Stimulated activated CD4-positive, alpha-beta T cell treated with anti-CD3 and anti-CD28 coated beads, Interleukin-12 subunit alpha, Interleukin-12 subunit beta, amount 100 ng/mL, for 4 hours (primary cell): ENCODE results near the gene SPIRE1.
"Not testable (repeated sequence)": the region's sequence is repeated elsewhere in the genome, so short reads cannot be mapped to it uniquely, and the experiment has no call there.

Experiments
- DNase-seq: peaks from one replicate; pipeline ENCODE4 v3.0.0-alpha.2; 2020

Gene SPIRE1

DNA sequence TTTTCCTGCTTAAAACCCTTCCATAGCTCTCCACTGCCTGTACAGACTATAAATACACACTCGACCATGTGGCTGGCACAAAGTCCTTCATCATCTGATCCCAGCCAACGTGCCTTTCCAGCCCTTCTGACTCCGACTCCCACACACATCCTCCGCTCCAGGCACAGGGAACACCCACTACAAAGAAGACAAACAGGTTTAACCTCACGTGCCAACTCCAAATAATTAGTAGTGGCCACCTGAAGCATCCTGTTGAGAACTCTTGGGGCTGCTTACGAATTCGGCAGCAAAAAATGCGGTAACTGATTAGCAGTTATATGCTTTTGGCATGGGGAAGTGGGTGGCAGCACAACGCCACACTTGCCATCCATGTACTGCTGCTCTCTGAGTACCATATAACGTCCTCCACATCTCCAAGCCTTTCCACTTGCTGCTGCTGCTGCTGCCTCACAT, 12.1 kb downstream of the SPIRE1 start:
- DNase-seq = no peak

DNA sequence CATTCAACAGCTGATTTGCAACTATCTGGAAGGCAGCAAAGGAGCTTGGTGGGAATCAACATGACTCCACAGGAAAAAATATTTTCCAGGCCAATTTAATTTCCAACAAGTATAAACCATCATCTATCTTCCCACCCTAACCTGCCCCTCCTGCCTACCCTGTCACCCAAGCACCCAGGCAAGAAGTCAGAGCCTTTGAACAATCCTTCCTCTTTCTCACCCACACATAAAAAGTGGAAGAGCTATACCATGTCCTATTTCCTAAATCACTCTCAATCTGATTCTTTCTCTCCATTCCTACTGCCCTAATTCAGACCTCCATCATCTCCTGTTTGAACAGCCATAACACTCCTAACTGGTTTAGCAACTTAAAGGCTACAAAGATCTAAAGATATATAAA, 12.7 kb downstream of the SPIRE1 start:
- no peak for DNase-seq

GRCh38 chr18:12643756-12644155, 14.2 kb downstream of the SPIRE1 start:
- not testable (repeated sequence) for DNase-seq

GRCh38 chr18:12640881-12641200, 17.1 kb downstream of the SPIRE1 start:
- DNase-seq = no peak

- DNase-seq = no peak
Observed at GRCh38 chr18:12639990-12640880, 17.7 kb downstream of the SPIRE1 start.

DNA sequence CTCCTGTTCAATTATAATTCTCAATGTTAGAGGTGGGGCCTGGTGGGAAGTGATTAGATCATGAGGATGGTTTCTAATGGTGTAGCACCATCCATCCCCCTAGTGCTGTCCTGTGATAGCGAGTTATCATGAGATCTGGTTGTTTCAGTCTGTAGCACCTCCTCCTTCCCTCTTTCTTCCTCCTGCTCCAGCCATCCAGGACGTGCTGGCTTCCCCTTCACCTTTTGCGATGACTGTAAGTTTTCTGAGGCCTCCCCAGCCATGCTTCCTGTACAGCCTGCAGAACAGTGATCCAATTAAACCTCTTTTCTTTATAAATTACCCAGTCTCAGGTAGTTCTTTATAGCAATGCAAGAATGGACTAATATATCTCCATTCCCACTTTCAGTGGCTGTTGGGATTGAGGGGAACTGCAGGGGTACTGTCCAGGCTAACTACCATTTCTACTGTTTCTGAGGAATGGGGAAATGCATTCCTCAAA, 19.2 kb downstream of the SPIRE1 start:
- no peak for DNase-seq

- no peak for DNase-seq
Observed at GRCh38 chr18:12637901-12638643, 19.8 kb downstream of the SPIRE1 start.

DNA sequence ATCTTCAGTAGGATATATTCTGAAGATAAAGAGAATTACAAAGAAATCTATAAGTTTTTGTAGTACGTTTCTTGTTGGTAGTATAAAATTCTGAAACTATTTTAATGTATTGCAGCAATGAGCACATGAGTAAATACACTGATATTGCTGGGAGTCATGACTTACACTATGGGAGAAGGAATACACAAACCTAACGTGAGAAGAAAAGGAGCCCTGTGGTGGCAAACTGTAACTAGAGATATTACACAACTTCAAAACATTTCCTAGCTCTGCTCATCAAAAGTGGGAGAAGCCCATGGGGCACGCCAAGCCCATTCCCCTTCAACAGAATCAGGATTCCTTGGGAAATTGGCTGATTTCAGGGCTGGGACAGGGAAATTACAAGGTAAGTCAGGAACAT, 20.5 kb downstream of the SPIRE1 start:
- no peak for DNase-seq

DNA sequence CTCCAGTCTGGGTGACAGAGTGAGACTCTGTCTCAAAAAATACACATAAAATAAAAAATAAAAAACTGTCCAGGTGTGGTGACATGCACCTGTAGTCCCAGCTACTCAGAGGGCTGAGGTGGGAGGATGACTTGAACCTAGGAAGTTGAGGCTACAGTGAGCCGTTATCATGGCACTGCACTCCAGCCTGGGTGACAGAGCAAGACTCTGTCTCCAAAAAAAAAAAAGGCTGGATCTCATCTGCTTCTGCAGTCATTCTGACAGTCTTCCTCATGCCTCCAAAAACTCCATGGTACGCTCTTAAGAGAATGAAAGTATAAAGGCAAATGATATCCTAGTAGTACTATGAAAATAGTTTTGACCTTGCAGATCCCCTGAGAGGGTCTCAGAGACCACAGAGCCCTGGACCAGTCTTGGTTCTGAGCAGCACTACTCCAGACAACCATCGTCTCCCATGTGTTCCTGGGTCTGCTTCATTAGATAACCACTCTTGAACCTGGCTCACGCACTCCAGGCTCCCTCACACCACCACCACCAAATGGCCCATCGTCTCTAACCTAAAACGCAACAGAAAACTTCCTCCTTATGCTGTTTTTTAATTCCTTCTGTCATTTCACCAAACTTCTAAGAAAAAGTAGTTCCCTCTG, 26.0 kb downstream of the SPIRE1 start:
- no peak for DNase-seq

DNA sequence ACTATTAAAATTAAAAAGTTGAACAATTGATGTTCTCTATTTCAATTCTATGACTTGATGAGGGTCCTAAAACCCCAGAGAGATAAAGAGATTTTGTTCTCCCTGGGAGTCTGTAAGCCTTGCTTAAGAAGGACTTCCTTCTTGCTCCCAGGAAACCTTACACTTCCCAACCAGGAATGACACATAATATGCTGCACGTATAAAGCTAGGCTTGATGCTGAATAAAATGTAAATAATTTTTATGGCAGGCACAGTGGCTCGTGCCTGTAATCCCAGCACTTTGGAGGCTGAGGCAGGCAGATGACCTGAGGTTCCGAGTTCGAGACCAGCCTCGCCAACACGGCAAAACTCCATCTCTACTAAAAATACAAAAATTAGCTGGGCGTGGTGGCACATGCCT, 27.8 kb downstream of the SPIRE1 start:
- no peak for DNase-seq

- no peak for DNase-seq
Observed at GRCh38 chr18:12628706-12629702, 28.9 kb downstream of the SPIRE1 start.

DNA sequence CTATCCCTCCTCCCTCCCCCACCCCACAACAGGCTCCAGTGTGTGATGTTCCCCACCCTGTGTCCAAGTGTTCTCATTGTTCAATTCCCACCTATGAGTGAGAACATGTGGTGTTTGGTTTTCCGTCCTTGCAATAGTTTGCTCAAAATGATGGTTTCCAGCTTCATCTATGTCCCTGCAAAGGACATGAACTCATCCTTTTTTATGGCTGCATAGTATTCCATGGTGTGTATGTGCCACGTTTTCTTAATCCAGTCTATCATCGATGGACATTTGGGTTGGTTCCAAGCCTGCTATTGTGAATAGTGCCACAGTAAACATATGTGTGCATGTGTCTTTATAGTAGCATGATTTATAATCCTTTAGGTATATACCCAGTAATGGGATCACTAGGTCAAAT, 30.7 kb downstream of the SPIRE1 start:
- DNase-seq = not testable (repeated sequence)

DNA sequence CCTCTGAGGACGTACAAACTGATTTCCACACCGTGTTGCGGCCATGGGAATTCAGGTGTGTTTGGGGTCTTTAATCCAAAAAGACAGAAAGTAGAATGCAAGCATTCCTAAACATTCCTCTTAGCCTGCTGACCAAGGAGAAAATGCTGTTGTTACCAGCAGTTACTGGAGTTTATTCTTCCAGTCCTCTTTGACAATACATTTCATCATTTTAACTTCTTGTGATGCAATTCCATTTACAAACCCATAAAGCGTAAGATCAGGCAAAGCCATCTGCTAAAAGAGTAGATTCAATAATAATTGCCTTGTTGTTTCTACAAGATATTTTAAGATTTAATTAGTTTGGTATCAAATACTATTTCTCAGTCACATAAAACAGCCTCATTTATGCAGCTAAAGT, 32.7 kb downstream of the SPIRE1 start:
- DNase-seq = no peak

DNA sequence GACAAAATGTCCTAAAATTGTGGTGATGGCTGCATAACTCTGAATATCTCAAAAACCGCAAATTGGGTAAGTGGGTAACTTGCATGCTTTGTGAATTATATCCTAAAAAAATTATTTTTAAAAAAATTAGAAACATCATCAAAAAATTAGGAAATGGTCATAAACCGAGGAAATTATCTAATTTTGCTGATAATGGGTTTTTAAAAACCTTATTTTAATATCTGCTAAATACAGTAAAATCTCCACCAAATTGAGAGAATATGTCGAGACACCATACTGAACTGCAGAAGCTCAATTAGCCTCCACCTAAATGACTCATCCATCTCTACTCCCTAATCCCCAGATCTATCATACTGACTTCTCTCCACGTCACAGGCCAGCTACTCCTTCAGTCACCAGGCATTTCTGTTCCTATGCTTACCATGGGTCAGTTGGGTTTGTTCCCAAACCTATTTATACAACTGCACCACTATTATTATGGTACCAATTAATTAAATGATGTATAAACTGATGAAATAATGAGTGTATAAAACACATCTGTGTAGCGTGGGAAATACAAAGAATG, 36.1 kb downstream of the SPIRE1 start:
- DNase-seq = no peak

DNA sequence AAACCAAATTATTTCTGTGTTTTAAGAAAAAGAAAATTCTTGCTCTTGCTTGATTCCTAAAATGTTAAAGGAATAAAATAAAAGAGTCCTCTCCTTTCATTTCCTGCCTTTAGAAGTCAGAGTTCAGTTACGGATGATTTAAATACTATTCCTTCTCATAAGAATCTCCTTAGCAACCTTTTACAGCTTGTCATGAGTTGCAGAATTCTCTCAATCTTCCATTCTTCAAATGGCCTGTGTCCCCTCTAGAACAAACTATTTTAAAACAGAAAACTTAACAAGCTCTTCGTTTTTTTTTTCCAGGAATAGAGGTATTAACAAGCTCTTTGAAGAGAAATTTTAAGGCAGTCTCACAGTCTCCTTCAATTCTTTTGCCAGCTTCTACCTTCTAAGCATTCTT, 42.2 kb downstream of the SPIRE1 start:
- DNase-seq = no peak

DNA sequence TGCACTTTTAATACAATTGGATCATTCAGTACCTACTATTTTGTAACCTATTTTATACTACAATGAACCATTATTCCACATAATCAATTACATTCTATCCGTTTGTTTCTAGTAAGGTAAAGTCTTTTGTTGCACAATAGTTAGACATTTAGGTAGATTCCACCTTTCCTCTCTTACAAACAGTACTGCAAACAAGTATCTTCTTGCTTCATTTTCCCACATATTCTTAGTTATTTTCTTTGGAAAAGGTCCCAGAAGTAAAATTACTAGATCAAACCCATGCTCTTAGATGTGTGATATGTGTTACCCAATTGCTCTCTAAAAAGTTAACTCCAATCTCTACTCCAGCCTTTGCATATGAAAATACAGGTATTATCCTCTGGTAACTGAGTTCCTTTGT, 49.6 kb downstream of the SPIRE1 start:
- DNase-seq = no peak

DNA sequence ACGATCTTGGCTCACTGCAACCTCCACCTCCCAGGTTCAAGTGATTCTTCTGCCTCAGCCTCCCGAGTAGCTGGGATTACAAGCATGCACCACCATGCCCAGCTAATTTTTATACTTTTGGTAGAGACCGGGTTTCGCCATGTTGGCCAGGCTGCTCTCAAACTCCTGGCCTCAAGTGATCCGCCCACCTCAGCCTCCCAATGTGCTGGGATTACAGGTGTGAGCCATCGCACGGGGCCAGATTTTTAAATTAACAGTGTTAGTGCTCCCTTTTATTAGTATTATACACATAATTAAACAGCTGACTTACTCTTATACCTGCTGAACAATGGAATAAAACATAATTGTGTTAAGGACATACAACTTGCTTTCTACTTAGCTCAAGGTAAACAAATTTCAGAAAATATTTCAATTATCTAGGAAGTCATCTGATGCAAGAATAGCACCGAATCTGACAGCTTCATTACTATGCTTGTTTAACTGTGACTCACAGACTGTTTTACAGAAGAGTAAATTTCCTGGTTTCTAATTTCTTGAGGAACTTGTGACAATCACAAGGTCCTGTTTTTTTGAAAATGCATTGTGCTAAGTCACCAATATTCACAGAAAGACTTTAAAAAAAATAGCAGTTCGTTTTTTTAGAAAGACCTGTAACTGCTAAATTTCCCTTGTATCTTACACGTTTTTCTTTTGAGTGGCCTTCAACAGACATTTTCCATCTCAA, 51.2 kb downstream of the SPIRE1 start:
- DNase-seq = no peak

- DNase-seq = no peak
Observed at GRCh38 chr18:12604445-12605007, 53.4 kb downstream of the SPIRE1 start.

- DNase-seq = no peak
Observed at GRCh38 chr18:12599966-12600365, 57.9 kb downstream of the SPIRE1 start.

DNA sequence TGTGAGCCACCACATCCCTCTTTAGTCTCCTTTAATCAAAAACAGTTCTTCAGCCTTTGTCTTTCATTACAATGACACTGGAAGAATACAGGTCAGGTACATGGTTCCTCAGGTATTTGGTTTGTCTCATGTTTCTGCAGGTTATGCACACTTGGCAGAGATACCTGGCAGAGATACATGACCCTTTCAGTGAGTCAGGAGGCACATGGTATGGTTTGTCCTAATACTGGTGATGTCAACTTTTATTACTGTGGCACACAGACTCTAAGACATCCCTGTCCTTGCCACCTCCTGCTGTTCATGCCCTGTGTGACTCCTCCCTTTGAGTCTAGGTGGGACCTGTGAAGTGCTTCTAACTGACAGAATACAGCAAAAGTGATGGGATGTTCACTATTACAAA, 58.4 kb downstream of the SPIRE1 start:
- DNase-seq = no peak
